Activated B cell treated with CpG ODN at 0.5 μM for 24 hours (primary cell): ENCODE results near the gene CEMIP. TPM values are rescaled to one million over a fixed set of nuclear protein-coding genes. Genes with fewer than 3 reads are reported as not detected.

ENCODE experiments used
- ATAC-seq: fragments of 200-7000 bp; cut with Tn5 transposase; one replicate; pipeline ENCODE4 v1.10.0; 2021; ENCODE audit warnings: low read depth, mild to moderate bottlenecking, moderate library complexity
- CTCF ChIA-PET: fragments of 350-600 bp; sonication (Branson Sonifier 250); formaldehyde crosslinking; loops from one replicate; lab custom pipeline; 2021; ENCODE audit warnings: antibody characterized with exemption; lab: Charles Lee
- POLR2A ChIA-PET: fragments of 350-600 bp; sonication (Branson Sonifier 250); formaldehyde crosslinking; loops from one replicate; lab custom pipeline; 2021; ENCODE audit warnings: antibody characterized with exemption; lab: Charles Lee
- DNase-seq: peaks from one replicate; pipeline ENCODE4 v3.0.0; 2022
- H3K27ac Mint-ChIP-seq: one replicate; pipeline ENCODE4 v1.8.0; 2020; ENCODE audit warnings: mixed read lengths
- H3K27me3 Mint-ChIP-seq: one replicate; pipeline ENCODE4 v1.8.0; 2021; ENCODE audit warnings: mixed read lengths
- H3K36me3 Mint-ChIP-seq: one replicate; pipeline ENCODE4 v1.8.0; 2021; ENCODE audit warnings: low read depth, mixed read lengths
- H3K4me1 Mint-ChIP-seq: one replicate; pipeline ENCODE4 v1.8.0; 2021; ENCODE audit warnings: mixed read lengths
- H3K4me3 Mint-ChIP-seq: one replicate; pipeline ENCODE4 v1.8.0; 2020; ENCODE audit warnings: mild to moderate bottlenecking, mixed read lengths
- H3K9me3 Mint-ChIP-seq: one replicate; pipeline ENCODE4 v1.8.0; 2020; ENCODE audit warnings: mixed read lengths
- CTCF ChIP-seq: fragments of 200-600 bp; IDR thresholded peaks from one replicate; pipeline ENCODE4 v1.8.0; 2022; ENCODE audit warnings: antibody characterized with exemption, mild to moderate bottlenecking
- intact Hi-C: fragments of 100-400 bp; cut with micrococcal nuclease; formaldehyde crosslinking; loops from one replicate; pipeline ENCODE4 v1.15.1; 2024
- total RNA-seq: library from RNA; stranded (reverse); gene quantifications from 2 replicates; pipeline ENCODE4 v1.2.3, GENCODE V29; 2022

CEMIP gene
- total RNA-seq, 1 donor from 2014 or later, result not detected

- Mint-ChIP-seq H3K36me3 (no peaks in the 10 kb centered on the region), H3K4me3 (no peak overlapping the region)
Observed at GRCh38 chr15:80883641-80884040, 104.5 kb downstream of the CEMIP start.

GRCh38 chr15:80885016-80885579 lies 105.9 kb downstream of the CEMIP start:
- no peaks in the 10 kb centered on the region for H3K4me1 Mint-ChIP-seq
- H3K36me3 Mint-ChIP-seq, result no peaks in the 10 kb centered on the region
- CTCF ChIA-PET, result interaction anchor here (1.0 kb wide), 1 partner anchor 381 kb away, joined by 3 read pairs; no protein-coding TSS in a partner anchor
- ATAC-seq, result no peak
- no peak overlapping the region for H3K27ac Mint-ChIP-seq
- no peaks in the 10 kb centered on the region for H3K27me3 Mint-ChIP-seq
- POLR2A ChIA-PET, result no interaction called here
- DNase-seq, result no peak
- no peak for TF ChIP-seq CTCF
- intact Hi-C loops, result no loop called here
- H3K9me3 Mint-ChIP-seq, result no peaks in the 10 kb centered on the region
- no peak overlapping the region for H3K4me3 Mint-ChIP-seq

More at GRCh38 chr15:80883641-80884040, 104.5 kb downstream of the CEMIP start:
- POLR2A ChIA-PET, result no interaction called here
- intact Hi-C loops, result no loop called here
- Mint-ChIP-seq H3K4me1 (no peaks in the 10 kb centered on the region), H3K27me3 (peaks cover 3% of the 10 kb centered on the region), H3K27ac (no peak overlapping the region), H3K9me3 (no peaks in the 10 kb centered on the region)
- CTCF ChIA-PET, result no interaction called here
- no peak for TF ChIP-seq CTCF
- ATAC-seq (no peak), DNase-seq (no peak)

- ATAC-seq (no peak), DNase-seq (no peak)
- POLR2A ChIA-PET, result no interaction called here
- intact Hi-C loops, result no loop called here
- no peak for TF ChIP-seq CTCF
- Mint-ChIP-seq H3K4me1 (no peaks in the 10 kb centered on the region), H3K27ac (no peak overlapping the region), H3K9me3 (no peaks in the 10 kb centered on the region), H3K4me3 (no peak overlapping the region), H3K36me3 (no peaks in the 10 kb centered on the region), H3K27me3 (no peaks in the 10 kb centered on the region)
- CTCF ChIA-PET, result no interaction called here
Observed at GRCh38 chr15:80887148-80887547, 108.0 kb downstream of the CEMIP start.

- Mint-ChIP-seq H3K27me3 (no peaks in the 10 kb centered on the region), H3K4me3 (no peak overlapping the region), H3K36me3 (no peaks in the 10 kb centered on the region), H3K4me1 (no peaks in the 10 kb centered on the region), H3K27ac (no peak overlapping the region), H3K9me3 (no peaks in the 10 kb centered on the region)
- intact Hi-C loops, result no loop called here
- ChIA-PET POLR2A (no interaction called here), CTCF (no interaction called here)
- no peak for TF ChIP-seq CTCF
- ATAC-seq (no peak), DNase-seq (no peak)
Observed at GRCh38 chr15:80888846-80889245, 109.7 kb downstream of the CEMIP start.

GRCh38 chr15:80890341-80891005 lies 111.3 kb downstream of the CEMIP start:
- intact Hi-C loops, result no loop called here
- POLR2A ChIA-PET, result no interaction called here
- CTCF ChIA-PET, result no interaction called here
- ATAC-seq (no peak), DNase-seq (no peak)
- Mint-ChIP-seq H3K27ac (no peak overlapping the region), H3K9me3 (no peaks in the 10 kb centered on the region), H3K4me3 (no peak overlapping the region), H3K4me1 (no peaks in the 10 kb centered on the region), H3K27me3 (no peaks in the 10 kb centered on the region), H3K36me3 (peaks cover 3% of the 10 kb centered on the region)
- no peak for TF ChIP-seq CTCF
